HG03457 (cell line): Measurements from ENCODE around the gene MCM9.
"Not testable (repeated sequence)": the region's sequence is repeated elsewhere in the genome, so short reads cannot be mapped to it uniquely, and the experiment has no call there.

ENCODE experiments used
- ATAC-seq: cut with Tn5 transposase; IDR thresholded peaks from one replicate; pipeline ENCODE4 v1.9.1; 2021; ENCODE audit warnings: moderate number of reproducible peaks; ENCODE audit not compliant: unreplicated experiment

MCM9 gene

DNA sequence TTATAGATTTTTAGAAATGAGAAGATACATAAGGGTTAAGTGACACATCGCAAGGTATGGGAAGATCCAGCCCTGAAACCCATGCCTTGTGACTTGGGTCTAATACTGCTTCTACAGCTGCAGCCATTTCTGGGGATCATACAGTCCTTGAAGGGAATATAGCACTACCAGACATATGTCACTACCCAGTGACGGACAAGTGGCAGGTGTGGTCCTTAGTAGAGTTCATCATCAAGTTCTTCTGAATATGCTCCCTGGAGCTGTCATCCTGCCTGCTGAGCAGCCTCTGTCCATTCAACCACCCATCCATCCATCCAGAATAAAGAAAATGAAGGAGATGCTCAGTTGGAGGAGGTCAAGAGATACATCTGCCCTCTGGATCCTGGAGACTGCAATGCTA lies 159.6 kb downstream of the MCM9 start:
- ATAC-seq, result no peak

DNA sequence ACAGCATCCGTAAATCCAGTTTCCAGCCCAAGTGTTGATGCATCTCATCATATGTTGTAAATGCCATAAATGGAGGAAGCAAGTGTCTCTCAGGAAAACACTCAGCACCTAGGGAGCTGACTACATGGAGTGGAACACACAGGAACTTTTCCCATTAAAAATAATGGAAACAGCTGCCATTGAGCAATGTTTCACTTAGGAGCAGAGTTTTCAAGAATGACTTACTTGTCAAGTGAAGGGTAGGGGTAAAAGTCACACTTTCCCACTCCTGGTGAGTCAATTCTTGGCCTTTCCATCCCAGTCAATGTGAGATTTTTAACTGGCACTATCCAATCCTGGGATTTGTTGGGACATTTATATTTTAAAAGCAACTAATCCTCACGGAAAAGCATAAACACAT lies 160.4 kb downstream of the MCM9 start:
- no peak for ATAC-seq

DNA sequence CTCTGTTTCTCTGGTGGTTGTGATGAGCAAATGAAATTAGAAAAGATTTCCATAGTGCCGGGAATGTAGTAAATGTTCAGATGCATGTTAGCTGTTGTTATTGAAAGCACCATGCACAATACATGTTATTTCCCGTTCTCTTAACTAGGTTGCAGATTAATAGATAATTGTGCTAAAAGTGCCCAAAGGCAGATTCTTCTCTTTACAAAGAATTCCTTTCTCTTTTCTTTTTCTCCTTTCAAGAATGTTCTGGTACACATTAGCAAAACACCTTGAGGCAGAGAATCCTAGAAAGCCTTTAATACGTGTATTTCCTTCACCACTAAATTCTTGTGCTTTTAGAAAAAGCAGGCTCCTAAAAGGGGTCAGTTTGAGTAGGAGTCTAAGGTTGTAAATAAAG lies 162.1 kb downstream of the MCM9 start:
- ATAC-seq, result no peak

DNA sequence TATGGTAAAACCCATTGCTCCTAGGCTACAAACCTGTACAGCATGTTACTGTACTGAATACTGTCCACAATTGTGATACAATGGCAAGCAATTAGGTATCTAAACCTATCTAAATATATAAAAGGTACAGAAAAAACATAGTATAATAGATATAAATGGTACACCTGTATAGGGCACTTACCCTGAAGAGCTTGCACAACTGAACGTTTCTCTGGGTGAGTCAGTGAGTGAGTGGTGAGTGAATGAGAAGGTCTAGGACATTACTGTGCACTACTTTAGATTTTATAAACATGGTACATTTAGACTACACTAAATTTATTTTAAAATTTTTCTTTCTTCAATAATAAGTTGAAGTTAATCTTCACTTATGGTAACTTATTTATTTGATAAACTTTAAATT lies 163.7 kb downstream of the MCM9 start:
- no peak for ATAC-seq

DNA sequence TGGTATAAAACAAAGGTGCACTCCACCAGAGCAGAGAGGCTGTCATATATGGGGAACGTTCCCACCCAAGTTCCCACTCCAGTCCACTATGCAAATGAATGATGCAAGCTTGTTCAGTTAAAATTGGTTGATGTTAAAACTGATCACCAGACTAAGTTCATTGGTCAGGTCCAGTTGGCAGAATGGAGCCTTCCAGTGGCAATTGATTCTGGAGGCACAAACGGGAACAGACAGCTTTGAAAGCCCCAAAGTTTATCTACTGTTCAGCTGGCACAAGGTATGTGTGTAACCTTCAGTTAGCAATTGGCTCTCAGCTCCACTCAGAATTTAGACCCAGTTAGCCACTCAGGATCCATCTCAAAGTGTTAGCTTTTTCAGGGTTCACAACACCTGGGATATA lies 164.1 kb downstream of the MCM9 start:
- ATAC-seq, result no peak

DNA sequence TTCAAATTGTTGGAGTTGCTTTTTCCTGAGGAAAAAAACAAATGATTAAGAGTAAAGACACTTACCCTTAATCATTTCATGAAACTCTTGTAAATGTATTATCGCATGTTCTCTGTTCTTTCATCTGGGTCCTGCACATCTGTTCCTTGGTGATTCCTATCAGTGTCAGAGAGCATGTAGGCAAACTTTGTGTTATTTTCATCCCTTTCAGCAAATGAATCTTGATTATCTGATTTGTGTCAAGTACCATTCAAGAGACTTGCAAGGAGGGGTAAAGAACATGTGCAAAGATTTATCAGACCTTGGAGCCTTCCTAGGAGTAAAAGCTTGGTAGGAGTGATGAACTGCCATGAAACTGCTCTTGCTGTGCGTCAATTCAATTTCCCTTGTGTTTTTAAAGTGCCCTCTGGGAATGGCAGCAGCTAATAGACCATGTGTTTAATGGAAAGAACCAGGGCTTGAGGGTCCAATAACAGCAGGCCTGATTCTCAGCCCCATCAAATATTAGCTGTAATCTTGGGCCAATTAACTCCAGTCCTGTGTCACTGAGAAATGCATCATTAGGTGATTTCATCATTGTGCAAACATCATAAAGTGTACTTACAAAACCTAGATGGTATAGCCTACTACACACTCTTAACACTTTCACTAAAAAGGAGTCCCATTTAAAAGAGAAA lies 164.7 kb downstream of the MCM9 start:
- ATAC-seq, result no peak

DNA sequence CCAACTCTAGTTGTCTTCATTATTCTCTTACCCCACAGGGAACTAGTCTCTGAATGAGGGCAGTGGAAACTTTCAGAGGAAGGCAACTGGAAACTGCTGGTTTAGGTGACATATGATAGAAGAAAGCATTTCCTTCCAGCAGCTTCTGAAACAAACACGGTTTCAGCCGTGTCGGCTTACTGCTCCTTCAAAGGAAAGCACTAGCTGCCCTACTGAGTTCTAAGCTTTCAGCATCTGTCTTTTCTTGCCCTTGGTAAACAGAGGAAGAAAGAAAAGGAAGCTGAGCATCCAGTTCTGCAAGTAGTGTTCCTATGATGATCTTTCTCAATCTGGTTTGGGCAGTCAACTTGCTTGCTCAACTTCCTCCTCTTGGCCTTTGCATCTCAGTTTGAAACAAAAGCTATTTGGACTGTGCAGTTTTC lies 166.0 kb downstream of the MCM9 start:
- no peak for ATAC-seq

DNA sequence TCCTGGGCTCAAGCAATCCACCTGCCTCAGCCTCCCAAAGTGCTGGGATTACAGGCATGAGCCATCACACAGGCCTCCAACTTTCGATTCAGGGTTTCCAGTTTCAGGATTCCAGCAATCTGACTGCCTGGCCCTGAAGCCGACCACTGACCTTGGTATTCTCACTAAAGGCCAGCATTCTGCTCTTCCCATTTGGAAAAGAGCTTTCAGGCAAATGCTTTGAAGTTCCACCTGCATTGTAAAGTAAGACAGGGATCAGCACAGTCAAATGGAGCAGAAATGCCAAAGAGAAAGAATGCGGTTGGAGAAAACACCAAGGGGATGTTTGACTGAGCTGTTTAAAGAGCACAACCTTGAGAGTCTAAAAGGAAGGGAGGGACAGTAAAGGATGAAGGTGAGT lies 166.5 kb downstream of the MCM9 start:
- no peak for ATAC-seq

DNA sequence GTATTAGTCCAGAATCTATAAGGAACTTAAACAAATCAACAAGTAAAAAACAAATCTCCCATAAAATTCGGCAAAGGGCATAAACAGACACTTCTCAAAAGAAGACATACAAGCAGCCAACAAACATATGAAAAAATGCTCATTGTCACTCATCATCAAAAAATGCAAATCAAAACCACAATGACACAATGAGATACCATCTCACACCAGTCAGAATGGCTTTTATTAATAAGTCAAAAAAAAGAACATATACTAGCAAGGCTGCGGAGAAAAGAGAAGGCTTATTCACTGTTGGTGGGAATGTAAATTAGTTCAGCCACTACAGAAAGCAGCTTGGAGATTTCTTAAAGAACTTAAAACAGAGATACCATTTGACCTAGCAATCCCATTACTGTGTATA lies 169.6 kb downstream of the MCM9 start:
- not testable (repeated sequence) for ATAC-seq

DNA sequence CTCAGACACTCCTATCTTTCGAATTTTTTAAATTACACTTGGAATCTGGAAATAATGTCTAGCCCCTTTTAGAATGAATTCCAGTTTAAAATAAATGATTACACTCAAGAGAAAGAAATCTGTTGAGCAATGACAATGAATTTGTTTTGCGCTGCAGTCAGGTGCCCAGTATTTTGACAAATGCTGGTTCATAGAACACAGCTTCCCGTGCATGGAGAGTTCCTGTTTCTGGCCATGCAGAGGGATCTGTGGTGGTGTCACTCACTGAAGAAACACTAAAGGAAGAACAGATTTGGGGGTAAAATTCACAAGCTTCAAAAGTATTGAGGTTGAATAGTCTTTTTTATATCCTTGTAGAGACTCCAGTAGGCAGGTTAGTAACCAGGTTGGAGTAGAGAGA lies 170.2 kb downstream of the MCM9 start:
- ATAC-seq, result no peak
